ENCODE measurements around the gene OAF.

OAF gene

GRCh38 chr11:120224972-120225909, 14.4 kb downstream of the OAF start:
- TF ChIP-seq CTCF (IDR thresholded peaks at IDR 0.05; ENCODE audit: borderline replicate concordance, control extremely low read depth, extremely low read depth, insufficient read depth, missing control alignments): no peak
- no peak for DNase-seq (ENCODE audit: low spot score)
- in situ Hi-C loops (cut with MboI; ENCODE audit: low sequenced_read_pairs, unreplicated experiment): loop anchor here (5.0 kb wide), 1 partner anchor 53 kb away; no protein-coding TSS in a partner anchor

- no peak for TF ChIP-seq CTCF (IDR thresholded peaks at IDR 0.05; ENCODE audit: borderline replicate concordance, control extremely low read depth, extremely low read depth, insufficient read depth, missing control alignments)
- in situ Hi-C loops (cut with MboI; ENCODE audit: low sequenced_read_pairs, unreplicated experiment): loop anchor here (5.0 kb wide), 1 partner anchor 54 kb away; no protein-coding TSS in a partner anchor
- DNase-seq (ENCODE audit: low spot score): no peak
Measured at GRCh38 chr11:120226242-120226641, 15.4 kb downstream of the OAF start.

- TF ChIP-seq CTCF (IDR thresholded peaks at IDR 0.05; ENCODE audit: borderline replicate concordance, control extremely low read depth, extremely low read depth, insufficient read depth, missing control alignments): no peak
- in situ Hi-C loops (cut with MboI; ENCODE audit: low sequenced_read_pairs, unreplicated experiment): loop anchor here (5.0 kb wide), 1 partner anchor 54 kb away; no protein-coding TSS in a partner anchor
- no peak for DNase-seq (ENCODE audit: low spot score)
Measured at GRCh38 chr11:120226714-120227113, 15.9 kb downstream of the OAF start.

- DNase-seq (ENCODE audit: low spot score): peak; percentile 60
- in situ Hi-C loops (cut with MboI; ENCODE audit: low sequenced_read_pairs, unreplicated experiment): loop anchor here (5.0 kb wide), 1 partner anchor 55 kb away; no protein-coding TSS in a partner anchor
- no peak for TF ChIP-seq CTCF (IDR thresholded peaks at IDR 0.05; ENCODE audit: borderline replicate concordance, control extremely low read depth, extremely low read depth, insufficient read depth, missing control alignments)
Measured at GRCh38 chr11:120227228-120227852, 16.5 kb downstream of the OAF start.

- TF ChIP-seq CTCF (IDR thresholded peaks at IDR 0.05; ENCODE audit: borderline replicate concordance, control extremely low read depth, extremely low read depth, insufficient read depth, missing control alignments): no peak
- in situ Hi-C loops (cut with MboI; ENCODE audit: low sequenced_read_pairs, unreplicated experiment): loop anchor here (5.0 kb wide), 1 partner anchor 57 kb away; no protein-coding TSS in a partner anchor
- no peak for DNase-seq (ENCODE audit: low spot score)
Measured at GRCh38 chr11:120228794-120229384, 18.1 kb downstream of the OAF start.

Measured in GM13976 (cell line).